Stimulated activated CD8-positive, alpha-beta memory T cell treated with anti-CD3 and anti-CD28 coated beads, Interleukin-4, amount 100 ng/mL, for 1 hour (primary cell): ENCODE measurements around the gene COMMD10.
"Not testable (repeated sequence)": the region's sequence is repeated elsewhere in the genome, so short reads cannot be mapped to it uniquely, and the experiment has no call there.

ENCODE experiments used
- DNase-seq, 2 donors: peaks; one replicate each; pipeline ENCODE4 v3.0.0-alpha.2; 2020; ENCODE audit warnings: low read depth in 2 of 2, low spot score in 1 of 2

Gene COMMD10

DNA sequence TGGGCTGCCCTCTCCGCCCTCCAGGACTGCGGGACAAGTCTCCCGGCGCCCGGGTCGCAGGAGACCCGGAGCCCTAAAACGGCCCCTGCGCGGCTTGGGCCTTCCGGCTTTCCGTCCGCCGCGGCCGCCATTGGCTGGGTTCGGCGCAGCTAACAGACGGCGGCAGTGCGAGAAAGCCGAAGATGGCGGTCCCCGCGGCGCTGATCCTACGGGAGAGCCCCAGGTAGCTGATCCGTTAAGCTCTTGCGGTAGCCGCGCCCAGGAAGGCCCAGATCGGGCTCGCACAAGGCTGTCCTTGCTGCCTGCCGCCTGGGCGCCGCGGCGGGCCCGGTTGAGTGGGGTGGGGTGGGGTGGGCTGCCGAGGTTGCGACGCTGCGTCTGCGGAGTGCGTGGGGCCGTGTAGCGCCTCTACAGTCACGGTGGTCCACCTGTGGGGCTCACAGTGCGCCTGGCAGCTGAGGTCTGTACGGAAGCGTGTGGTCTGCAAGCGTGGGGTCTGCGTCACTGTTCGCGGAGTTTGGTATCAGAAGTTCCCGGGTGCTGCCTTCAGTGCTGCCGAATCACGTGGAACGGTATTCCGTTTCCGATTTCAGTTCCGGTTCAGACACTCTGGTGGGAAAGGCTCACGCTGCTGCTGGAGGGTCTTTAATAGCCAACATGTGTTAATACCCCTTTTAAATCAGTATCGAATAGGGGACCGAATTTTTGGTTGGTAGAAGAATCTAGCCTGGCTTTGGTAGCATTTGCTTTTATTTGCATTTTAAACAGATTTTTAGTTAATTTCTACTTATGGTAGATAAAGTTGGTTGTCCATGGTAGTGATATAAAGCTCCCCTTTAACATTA is at the start of gene COMMD10:
COMMD10 (plus strand) TSS at position 155 of the 845 bp plus-strand sequence.
- DNase-seq = peak; percentile 44 to 59

DNA sequence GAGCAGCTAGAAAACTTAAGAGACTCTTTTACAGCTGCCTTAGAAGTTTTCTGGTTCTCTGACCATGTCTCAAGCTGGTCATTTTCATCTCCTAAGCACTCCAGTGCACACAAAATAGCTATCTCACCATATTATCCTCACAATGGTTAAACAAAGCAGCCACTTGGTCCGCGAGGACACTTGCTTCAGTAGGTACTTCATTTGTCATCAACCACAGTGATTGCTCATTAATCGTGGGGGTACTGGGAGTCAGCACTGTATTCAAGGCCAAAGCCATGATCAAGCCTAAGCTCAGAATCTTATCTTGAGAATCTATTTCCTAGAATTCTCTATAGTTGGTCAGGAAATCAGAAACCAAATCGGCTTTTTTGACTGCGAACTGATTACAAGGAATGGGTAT is 49.7 kb upstream of the COMMD10 start:
- no peak for DNase-seq

DNA sequence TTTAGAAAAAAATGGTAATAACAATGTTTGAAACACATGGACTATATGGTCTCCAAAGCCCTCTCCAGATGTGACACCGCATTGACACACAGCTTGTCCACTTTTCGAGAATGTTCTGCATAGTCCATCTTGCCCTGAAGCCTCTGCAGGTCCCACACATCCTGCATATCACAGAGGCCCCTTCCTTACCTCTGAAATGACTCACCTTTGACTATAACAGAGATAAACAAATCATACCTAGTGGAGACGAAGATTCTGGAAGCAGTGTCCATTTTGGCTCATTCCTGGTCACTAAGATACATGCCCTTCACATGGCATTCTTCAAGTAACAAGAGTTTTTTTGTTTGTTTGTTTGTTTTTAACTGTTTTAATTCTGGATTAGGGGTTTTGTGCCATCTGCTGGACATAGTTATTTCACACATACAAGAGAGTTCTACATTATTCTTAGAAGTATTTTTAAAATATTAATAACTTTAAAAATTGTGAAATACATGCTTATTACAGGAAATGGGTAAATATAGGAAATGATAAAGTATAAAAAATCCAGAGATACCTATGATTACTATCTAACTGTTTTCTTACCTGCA is 47.5 kb upstream of the COMMD10 start:
- no peak for DNase-seq

DNA sequence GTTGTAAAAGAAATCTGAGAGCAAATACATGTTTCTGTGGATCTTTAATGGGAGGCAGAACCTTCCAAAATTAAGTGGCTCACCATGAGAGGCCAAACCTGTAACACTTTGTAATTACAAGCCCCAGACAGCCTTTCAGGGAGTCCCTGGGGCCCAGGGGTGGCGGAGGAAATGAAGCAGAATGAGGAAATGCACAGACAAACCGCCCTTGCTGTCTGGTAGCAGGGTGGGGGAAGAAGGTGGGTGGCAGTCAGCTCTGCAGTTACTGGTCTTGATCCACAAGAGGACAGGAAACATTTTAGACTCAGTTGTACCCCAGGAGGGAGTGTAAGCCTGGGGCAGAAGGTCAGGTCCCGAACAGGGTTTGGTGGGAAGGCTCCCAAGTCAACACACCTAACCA is 46.0 kb upstream of the COMMD10 start:
- DNase-seq = no peak

DNA sequence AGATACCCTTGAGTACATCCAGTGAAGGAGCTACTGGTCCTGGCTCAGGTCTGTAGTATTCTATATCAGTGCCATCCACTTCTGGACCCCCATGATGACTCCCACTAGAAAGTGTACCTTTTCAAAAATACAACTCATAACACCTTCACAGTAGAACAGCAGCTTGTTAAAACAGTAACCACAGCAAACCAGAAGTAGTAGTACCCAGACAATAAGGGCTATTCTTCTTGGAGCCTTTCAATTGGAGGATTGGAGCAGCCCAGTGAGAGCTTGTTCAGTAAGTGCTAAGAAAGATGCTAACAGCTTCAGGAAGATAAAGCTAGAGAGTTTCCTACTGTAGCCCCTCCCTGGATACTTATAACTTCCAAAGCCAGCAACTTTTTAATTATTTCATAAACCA is 42.5 kb upstream of the COMMD10 start:
- no peak for DNase-seq

DNA sequence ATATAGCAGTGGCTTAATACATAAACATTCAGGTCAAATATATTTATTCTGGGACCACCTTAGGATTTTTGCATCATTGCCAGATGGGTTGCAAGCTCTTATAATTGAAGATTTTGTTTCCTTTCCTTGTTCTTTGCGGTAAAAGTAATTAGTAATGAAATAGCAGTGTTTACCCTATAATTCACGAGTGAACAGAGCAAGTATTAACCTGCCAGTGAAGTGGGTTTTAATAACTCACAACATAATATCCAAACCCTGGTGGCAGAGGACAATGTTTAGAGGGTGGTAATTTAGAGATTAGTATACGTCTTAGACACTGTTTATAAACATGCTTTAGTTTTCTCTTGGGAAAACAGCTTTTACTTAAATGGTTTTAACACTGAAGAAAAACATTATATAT is 40.8 kb upstream of the COMMD10 start:
- DNase-seq = no peak

DNA sequence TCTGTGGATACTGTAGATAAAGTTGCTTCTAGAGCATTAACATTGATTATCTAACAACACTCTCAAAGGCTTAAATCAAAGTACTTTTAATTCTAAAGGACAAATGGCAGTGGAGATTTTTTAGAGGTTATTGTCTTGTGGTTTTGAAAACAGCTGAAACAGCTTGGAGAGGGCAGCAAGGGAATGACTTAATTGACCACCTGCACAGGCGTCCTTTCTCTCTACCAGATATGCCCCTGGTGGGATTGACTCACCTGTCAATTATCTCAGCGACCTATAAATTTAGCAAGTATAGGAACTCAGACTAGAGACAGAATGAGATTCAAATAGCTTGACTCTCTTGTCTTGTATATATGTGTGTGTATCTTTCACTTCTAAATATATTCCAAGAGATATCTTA is 39.0 kb upstream of the COMMD10 start:
- no peak for DNase-seq

DNA sequence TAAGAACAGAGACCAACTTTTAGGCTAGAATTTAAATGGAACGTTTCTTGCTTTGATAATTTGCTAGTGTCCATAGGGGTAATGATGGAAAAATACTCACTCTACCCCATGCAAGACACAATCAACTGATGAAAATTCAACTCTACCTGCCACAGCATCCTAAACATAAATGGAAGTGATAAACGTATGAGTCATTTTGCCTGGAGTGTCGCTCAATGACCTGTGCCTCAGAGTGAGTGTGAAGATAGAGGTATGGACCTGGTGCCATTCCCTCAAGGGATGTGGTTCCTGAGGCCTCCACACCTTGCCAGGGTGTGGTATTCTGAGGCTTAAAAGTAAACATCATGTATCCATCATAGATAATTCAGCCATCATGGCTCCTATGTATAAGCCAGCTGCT is 38.6 kb upstream of the COMMD10 start:
- DNase-seq = no peak

DNA sequence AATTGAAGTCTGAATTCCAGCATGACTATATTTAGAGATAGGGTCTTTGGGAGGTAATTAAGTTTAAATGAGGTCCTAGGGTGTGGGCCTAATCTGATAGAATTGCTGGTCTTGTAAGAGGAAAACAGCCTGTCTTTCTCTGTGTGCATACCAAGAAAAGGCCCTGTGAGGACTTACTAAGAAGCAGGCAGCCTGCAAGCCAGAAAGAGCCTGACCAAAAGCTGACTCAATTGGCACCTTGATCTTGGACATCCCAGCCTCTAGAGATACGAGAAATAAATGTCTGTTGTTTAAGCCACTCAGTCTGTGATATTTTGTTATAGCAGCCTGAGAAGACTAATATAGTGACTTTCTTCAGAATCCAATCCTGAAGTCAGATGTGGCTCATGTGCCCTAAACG is 38.0 kb upstream of the COMMD10 start:
- DNase-seq = no peak

DNA sequence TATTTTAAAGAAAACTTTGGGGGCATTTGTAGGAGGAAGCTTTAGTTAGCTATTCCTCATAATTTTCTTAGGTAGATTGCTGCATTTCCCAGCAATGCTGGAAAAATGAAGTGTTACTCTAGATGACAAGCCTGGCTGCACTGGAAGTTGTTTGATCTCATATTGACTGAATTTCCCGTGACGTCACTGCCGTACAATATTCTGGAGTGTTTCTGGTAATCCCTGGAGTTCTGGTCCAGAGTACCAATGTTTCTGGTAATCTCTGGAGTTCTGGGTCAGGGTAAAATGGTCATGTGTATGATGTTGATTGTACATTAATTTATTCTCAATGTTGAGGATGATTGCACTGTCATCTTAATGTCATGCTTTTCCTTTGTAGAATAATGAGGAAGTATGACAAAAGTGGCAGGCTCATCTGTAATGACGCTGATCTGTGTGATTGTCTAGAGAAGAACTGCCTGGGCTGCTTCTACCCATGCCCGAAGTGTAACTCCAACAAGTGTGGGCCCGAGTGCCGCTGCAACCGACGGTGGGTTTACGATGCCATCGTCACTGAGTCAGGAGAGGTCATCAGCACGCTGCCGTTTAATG is 26.4 kb upstream of the COMMD10 start:
- DNase-seq = no peak

DNA sequence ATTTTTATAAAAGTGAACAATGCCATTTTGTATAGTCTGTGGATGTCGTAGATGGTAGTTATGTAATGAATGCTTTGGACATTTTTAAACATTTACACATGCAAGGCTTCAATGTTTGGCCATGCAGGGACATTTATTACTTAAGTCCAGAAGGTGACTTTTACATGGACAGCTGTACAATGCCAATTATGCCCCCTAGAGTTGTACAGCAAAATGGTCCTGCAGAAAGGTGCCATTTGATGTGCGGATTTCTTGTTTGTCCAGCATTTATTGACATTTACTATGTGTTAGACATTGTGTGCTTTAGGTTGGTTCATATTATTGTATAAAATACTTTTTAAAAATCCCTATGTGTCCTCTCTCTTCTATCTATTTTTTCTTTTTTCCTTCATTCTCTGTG is 22.5 kb upstream of the COMMD10 start:
- no peak for DNase-seq

DNA sequence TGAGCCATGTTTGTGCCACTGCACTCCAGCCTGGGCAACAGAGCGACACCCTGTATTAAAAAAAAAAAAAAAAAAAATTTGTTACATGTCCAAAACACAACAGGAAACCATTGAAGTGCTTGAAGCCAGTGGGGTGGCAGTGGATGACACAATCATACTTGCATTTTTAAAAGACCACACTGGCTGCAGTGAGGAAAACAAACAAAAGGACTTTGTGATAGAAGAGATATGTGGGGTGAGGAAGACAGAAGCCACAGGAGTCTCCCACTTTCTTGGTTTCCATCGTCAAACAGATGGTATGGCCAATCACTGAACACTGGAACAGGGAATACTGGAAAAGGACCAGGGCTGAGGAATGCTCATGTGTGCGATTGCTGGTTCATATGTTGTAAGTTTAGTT is 20.9 kb upstream of the COMMD10 start:
- DNase-seq = no peak

DNA sequence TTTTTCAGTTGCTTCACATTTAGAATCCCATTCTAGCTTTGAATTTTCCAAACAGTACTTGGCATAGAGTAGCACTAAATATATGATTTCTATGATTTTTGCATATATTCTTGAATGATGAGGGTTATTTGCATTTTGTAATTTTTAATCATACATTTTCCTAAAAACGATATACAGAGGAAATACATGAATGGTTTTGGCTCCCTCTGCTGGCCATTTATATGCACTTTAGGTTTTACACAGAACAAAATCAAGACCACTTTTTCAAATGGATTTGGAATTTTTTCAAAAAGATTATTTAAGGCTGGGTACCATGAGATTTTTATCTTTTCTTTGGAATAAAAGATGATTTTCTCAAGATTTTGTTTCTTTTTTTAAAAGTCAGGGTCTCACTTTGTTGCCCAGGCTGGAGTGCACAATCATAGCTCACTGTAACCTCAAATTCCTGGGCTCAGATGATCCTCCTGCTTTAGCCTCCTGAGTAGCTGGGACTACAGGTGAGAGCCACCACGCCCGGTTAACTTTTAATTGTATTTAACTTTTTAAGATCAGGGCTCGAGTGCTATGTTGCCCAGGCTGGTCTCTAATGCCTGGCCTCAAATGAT is 16.7 kb upstream of the COMMD10 start:
- no peak for DNase-seq

DNA sequence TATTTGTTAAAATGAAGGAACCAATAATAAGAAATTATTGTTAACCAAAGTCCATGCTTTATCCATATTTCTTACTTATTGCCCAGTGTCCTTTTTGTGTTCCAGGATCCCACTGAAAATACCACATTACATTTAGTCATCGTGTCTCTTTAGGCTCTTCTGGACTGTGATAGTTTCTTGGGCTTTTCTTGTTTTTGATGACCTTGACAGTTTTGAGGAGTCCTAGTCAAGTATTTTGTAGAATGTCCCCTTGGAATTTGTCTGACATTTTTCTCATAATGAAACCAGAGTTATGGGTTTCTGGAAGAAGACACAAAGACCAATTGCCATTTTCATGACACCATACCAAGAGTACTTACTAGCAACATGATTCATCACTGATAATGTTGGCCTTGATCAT is 13.6 kb upstream of the COMMD10 start:
- DNase-seq = no peak

DNA sequence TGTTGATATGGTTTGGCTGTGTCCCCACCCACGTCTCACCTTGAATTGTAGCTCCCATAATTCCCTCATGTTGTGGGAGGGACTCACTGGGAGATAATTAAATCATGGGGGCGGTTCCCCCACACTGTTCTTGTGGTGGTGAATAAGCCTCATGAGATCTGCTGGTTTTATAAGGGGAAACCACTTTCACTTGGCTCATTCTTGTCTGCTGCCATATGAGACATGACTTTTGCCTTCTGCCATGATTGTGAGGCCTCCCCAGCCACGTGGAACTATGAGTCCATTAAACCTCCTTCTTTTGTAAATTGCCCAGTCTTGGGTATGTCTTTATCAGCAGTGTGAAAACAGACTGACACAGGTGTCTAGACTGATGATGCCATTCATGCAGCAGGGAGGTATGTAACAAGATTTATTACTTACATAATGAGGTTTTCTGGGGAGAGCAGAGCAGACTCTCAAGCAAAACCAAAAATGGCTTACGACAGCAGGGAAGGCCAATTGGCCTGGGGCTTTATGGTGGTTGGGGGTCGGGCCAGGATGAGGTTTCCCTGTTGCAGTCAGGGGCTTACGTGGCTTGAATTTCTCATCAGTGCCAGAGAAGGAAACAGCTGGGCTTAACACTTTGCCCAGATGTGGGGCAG is 9.5 kb upstream of the COMMD10 start:
- no peak for DNase-seq

DNA sequence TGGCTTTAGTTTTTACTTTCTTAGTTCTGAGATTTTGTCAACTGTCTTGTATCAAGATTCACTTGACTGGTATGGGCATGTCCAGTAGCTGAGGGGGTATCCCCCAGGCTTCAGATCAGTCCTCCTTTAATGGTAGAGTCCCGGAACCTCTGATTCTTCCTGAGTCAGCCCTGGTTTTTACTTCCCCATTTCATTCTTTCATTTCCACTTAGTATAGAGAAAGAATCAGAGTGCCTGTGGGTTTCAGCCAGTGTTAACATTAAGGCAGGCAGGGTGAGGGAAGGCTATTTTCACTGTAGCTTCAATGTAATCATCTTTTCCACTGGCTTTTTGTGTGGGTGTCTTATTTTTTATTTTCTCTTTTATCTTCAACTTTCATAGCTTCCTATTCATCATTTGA is 8.3 kb upstream of the COMMD10 start:
- no peak for DNase-seq

DNA sequence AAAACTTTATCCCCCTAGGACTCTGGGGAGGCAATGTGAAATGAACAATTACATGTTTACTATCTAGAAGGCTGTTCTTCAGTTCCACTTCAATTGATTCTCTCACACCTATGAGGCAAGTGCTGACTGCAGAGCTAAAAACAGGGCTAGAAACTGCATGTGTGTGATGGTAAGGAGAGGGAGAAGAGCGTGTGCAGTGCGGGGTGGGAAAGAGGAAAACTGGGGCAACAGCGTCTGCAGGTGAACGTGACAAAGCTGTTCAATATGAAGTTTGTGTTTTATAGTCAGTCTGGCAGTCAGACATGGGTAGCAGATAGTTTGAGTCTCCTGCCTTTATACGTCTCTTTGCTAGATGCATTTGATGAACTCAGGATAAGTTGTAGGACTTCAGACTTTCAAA is 6.6 kb upstream of the COMMD10 start:
- DNase-seq = no peak

DNA sequence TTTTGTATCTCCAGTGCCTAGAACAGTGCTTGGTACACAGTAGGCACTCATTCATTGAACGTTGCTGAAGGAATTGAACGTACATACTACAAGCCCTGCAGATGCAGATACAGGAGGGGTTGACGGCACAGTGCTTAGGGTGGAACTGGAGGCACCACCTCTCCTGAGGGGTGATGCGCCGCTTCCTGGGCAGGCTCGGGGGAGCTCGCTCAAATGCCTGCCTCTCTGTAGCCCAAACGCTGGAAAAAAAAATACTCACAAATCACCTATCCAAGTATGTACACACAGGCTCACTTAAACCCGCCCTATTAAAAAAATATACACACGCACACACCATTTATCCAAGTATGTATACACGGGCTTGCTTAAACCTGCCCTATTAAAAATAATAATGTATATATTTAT is 536 bp upstream of the COMMD10 start:
- no peak for DNase-seq

DNA sequence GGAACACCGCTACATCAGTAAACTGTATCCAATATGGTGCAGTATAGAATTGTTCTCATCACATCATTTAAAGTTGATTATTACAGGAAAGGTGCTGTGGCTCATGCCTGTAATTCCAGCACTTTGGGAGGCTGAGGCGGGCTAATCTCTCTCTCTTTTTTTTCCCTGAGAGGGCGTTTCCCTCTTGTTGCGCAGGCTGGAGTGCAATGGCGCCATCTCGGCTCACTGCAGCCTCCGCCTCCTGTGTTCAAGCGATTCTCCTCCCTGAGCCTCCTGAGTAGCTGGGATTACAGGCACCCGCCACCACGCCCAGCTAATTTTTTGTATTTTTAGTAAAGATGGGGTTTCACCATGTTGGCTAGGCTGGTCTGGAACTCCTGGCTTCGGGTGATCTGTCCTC is 1.5 kb downstream of the COMMD10 start:
- not testable (repeated sequence) for DNase-seq

DNA sequence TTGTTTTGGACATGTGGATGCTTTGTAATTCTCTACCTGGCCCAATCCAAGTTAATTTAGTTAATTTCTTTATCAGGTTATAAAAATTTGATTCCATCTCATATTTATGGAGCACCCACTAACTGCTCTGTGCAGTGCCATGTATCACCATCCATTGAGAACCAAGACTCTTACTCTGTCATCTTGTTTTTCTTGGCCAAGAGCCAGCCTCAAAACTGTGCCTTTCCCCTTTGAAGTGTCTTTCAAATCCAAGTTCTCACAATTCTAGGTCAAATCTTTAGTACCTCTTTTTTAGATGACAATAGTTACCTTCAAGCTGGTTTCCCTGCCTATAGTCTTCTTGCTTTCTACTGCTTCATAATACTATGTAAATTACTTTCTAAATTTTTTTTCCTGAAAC is 3.2 kb downstream of the COMMD10 start:
- no peak for DNase-seq

DNA sequence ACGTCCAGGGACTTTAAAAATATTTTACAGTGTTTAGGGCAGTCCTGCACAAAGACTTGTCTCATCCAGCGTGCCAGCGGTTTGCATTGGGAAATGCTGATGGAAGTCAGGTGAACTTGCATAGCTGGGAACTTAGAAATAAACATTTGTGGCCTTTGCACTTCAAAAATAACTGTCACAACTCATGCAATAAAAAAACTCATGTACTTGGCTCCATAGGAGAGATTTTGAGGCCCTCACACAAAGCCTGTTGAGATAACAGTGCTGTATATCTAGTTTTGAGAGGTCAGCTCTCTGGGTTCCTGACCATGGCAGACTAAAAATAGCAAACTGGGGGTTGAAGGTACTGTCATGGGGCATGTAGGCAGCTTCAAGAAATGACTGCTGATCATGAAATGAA is 5.5 kb downstream of the COMMD10 start:
- DNase-seq = no peak

DNA sequence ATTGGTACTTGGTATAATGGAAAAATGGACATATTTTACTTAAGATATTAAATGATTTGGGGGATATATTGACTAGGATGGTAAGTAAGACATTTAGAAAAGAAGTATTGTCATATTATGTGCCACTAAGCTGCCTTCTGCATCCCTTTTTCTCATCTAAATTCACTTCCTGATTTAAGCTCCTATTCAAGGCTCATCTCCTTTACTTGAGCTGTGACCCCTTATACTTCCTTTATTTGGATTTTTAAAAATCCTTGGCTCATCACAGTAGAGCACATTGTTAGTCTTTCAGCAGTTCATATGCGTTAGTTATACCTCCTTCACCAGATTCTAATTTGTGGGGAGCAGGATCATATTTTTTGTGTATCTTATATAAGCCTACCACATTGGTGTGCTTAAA is 6.6 kb downstream of the COMMD10 start:
- no peak for DNase-seq
